Cardiac fibroblast (primary cell): Measurements from ENCODE around the gene PXMP2.
A peak's percentile ranks its signal among the peaks of the same experiment; 100 is the strongest.
"Not testable (repeated sequence)": the region's sequence is repeated elsewhere in the genome, so short reads cannot be mapped to it uniquely, and the experiment has no call there.

Experiments used
- DNase-seq, 2 donors: peaks; one replicate each; pipeline versions ENCODE4 v3.0.0 to v3.0.0-alpha.2; 2010; ENCODE audit warnings: low read depth in 2 of 2
- H3K4me3 ChIP-seq, 2 donors: replicated peaks in 1 of 2; 1 replicate in 1 of 2; 2 replicates in 1 of 2; pipeline ENCODE4 v1.5.1; 2011; ENCODE audit warnings: low read depth in 2 of 2, low read length in 2 of 2, mild to moderate bottlenecking in 2 of 2, moderate library complexity in 1 of 2
- CTCF ChIP-seq: IDR thresholded peaks from one replicate; pipeline ENCODE4 v1.5.1; 2011; ENCODE audit warnings: low read depth, mild to moderate bottlenecking, low read length, inconsistent platforms

The PXMP2 gene

DNA sequence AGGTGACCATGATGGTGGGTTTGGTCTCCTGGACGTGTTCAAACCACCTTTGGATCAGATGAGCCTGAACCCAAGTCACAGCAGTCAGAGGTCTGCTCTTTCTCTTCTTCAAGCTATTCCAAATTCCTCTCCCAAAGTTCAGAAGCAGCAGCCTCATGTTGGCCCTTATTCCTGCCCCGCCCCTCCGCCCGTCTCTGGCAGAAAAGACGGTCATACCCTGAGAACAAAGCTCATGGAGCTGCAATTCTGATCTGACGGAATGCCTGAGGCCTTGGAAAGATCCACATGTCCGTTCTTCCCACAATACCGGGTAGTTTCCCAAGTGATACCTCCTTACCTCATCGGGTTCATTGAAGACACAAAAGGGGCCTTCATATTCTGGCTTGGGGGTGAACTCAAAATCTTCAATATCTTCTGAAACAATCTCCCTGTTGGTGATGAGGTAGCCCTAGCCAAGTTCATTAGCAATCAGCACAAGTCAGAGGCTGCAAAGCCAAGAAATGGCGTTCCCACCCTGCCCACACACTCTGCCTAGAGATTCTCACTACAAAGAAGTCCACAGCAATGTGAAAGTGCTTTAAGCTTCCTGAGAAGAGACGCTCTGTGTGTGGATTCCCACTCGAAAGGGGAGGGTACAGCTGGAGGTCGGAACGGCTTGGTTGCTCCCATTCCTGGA is 11.5 kb upstream of the PXMP2 start:
- no peak for DNase-seq
- TF ChIP-seq CTCF = no peak
- no peak overlapping the region for H3K4me3 ChIP-seq

DNA sequence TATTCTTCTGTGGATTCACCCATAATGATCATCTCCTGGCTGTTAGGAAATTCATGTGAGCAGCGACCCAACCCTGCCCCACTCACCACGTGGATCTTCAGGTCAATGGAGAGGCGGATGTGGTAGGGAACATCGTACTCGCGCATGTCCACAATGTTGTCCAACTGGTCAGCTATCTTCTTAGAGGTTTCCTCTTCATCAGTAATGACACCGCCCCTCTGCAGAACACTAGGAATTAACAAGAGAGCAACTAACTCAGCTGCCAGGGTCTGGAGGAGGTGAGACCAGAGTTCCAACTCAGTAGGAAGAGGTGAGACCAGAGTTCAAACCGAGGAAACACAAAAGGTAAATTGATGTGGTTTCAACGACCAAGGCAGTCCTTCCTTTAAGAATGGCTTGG is 9.9 kb upstream of the PXMP2 start:
- H3K4me3 ChIP-seq = no peak overlapping the region
- DNase-seq = no peak
- TF ChIP-seq CTCF = no peak

- no peak overlapping the region for H3K4me3 ChIP-seq
These were observed 2.0 kb upstream of the PXMP2 start for GRCh38 chr12:132685400-132685799.

GRCh38 chr12:132686825-132687210 is 569 bp upstream of the PXMP2 start:
- DNase-seq = no peak
- peak overlapping the region; percentile 49 to 62 for H3K4me3 ChIP-seq
- no peak for TF ChIP-seq CTCF

More at GRCh38 chr12:132685400-132685799, 2.0 kb upstream of the PXMP2 start:
- TF ChIP-seq CTCF = no peak
- DNase-seq = no peak

DNA sequence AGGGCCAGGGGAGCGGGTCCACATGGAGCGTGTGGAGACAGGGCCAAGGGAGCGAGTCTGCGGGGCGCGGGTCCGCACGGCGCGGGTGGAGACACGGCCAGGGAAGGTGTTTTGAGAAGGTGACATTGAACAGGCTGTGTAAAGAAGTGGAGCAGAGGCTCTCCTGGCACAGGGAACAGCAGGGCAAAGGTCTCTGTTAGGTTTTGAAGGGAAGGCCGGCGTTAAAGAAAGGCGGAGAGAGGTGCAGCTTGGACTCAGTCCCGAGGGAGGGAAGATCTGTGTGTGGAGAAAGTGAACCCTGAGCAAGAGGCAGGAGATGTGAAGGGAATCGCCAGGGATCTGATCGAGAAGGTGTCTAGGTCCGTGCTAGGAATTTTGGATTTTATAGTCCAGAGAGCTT is 1.8 kb downstream of the PXMP2 start:
- no peak overlapping the region for H3K4me3 ChIP-seq
- no peak for TF ChIP-seq CTCF
- no peak for DNase-seq

DNA sequence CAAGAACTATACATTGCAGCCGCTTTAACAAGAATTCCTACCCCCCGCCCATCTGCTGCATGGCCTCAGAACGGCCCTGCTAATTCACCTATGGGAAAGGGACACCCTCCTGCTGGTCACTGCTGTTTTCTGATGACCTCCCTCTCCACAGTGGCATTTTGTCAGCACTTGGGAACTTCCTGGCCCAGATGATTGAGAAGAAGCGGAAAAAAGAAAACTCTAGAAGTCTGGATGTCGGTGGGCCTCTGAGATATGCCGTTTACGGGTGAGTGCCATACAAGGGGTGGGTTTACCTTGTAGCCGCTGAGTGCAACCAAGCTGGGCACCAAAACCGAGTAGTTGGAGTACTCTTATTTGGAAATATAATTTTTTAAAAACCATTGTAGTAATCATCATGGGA is 2.7 kb downstream of the PXMP2 start:
- H3K4me3 ChIP-seq = no peak overlapping the region
- no peak for DNase-seq
- no peak for TF ChIP-seq CTCF

GRCh38 chr12:132692030-132692429 is 4.6 kb downstream of the PXMP2 start:
- DNase-seq, H3K4me3 ChIP-seq: not testable (repeated sequence)

DNA sequence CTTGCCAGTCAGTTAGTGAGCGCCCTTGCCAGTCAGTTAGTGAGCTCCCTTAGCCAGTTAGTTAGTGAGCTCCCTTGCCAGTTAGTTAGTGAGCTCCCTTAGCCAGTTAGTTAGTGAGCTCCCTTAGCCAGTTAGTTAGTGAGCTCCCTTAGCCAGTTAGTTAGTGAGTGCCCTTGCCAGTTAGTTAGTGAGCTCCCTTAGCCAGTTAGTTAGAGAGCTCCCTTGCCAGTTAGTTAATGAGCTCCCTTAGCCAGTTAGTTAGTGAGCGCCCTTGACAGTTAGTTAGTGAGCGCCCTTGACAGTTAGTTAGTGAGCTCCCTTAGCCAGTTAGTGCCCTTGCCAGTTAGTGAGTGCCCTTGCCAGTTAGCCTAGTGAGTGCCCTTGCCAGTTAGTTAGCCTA is 7.5 kb downstream of the PXMP2 start:
- H3K4me3 ChIP-seq, DNase-seq: not testable (repeated sequence)
